Mucosa of descending colon (tissue), 3 donors: ENCODE results near the gene AGAP1. TPM values are rescaled to one million over a fixed set of nuclear protein-coding genes. Genes with fewer than 3 reads are reported as not detected.

ENCODE experiments used
- ATAC-seq: fragments of 200-7000 bp; cut with Tn5 transposase; one replicate; pipeline ENCODE4 v1.9.1; 2020; ENCODE audit warnings: mild to moderate bottlenecking, moderate library complexity
- DNase-seq, 3 donors: peaks; one replicate each; pipeline ENCODE4 v3.0.0-alpha.2; 2020
- H3K36me3 ChIP-seq: fragments of 200-600 bp; one replicate; pipeline ENCODE4 v1.8.0; 2021; ENCODE audit warnings: low read depth, mild to moderate bottlenecking
- H3K4me1 ChIP-seq: fragments of 200-600 bp; one replicate; pipeline ENCODE4 v1.8.0; 2021; ENCODE audit warnings: low read depth, mild to moderate bottlenecking
- H3K4me3 ChIP-seq: fragments of 200-600 bp; one replicate; pipeline ENCODE4 v1.8.0; 2021; ENCODE audit warnings: mild to moderate bottlenecking
- H3K9me3 ChIP-seq: fragments of 200-600 bp; one replicate; pipeline ENCODE4 v1.8.0; 2021; ENCODE audit warnings: mild to moderate bottlenecking
- intact Hi-C, 2 donors: fragments of 100-400 bp; cut with DNase I in 1 of 2; cut with micrococcal nuclease in 1 of 2; formaldehyde crosslinking; loops; one replicate each; pipeline versions ENCODE4 v1.11.0 to v1.11.1; 2022; cut with DNase I, micrococcal nuclease
- total RNA-seq, 3 donors: library from RNA; stranded (reverse); fragmentation: NEBNext Ultra II Directional in 2 of 3; extraction: Animal tissue kit (Norgen Biotek cat#: 25700) in 2 of 3; gene quantifications; one replicate each; pipeline versions ENCODE4 v1.2.1 to v1.2.4, GENCODE V29; 2021 to 2023
- TF ChIP-seq, protein P1 (sequence below): fragments of 200-600 bp; IDR thresholded peaks from one replicate; pipeline ENCODE4 v1.8.0; 2022; ENCODE audit warnings: antibody characterized with exemption, mild to moderate bottlenecking
- donor health status: DM: no; HTN: no; CAD: no; lungs with moderate emphysema.
- donor health status: DM: no; HTN: no; CAD: no.
- donor health status: DM: no; HTN: yes; CAD: no.

Gene AGAP1
- total RNA-seq, 3 donors from 2014 or later, result 68.1 to 112 (median 88.9) TPM

DNA sequence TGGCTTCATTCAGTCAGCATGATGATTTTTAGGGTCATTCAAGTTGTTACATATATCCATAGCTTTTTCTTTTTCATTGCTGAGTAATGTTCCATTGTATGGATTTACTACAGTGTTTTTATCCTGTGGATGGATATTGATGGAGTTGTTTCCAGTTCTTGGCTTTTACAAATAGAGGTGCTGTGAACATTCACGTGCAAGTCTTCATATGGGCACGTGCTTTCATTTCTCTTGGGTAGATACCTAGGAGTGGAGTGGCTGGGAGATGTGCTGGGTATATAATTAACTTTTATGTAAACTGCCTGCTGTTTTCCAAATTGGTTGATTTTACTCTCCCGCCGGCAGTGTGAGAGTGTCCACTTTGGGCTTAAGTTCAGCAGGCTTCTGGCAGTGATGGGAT, 16.5 kb downstream of the AGAP1 start:
- Histone ChIP-seq H3K9me3 (no peaks in the 10 kb centered on the region), H3K4me3 (no peak overlapping the region), H3K4me1 (peaks cover 63% of the 10 kb centered on the region), H3K36me3 (no peaks in the 10 kb centered on the region)
- intact Hi-C loops, result loop anchor here in 1 of 2 donors (10.0 kb wide), 1 partner anchor 564 kb away; no protein-coding TSS in a partner anchor
- ATAC-seq, result peak; percentile 40
- TF ChIP-seq, protein P1, sequence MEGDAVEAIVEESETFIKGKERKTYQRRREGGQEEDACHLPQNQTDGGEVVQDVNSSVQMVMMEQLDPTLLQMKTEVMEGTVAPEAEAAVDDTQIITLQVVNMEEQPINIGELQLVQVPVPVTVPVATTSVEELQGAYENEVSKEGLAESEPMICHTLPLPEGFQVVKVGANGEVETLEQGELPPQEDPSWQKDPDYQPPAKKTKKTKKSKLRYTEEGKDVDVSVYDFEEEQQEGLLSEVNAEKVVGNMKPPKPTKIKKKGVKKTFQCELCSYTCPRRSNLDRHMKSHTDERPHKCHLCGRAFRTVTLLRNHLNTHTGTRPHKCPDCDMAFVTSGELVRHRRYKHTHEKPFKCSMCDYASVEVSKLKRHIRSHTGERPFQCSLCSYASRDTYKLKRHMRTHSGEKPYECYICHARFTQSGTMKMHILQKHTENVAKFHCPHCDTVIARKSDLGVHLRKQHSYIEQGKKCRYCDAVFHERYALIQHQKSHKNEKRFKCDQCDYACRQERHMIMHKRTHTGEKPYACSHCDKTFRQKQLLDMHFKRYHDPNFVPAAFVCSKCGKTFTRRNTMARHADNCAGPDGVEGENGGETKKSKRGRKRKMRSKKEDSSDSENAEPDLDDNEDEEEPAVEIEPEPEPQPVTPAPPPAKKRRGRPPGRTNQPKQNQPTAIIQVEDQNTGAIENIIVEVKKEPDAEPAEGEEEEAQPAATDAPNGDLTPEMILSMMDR, result no peak
- DNase-seq, result peak in 2 of 3 donors; percentile 21 to 67

DNA sequence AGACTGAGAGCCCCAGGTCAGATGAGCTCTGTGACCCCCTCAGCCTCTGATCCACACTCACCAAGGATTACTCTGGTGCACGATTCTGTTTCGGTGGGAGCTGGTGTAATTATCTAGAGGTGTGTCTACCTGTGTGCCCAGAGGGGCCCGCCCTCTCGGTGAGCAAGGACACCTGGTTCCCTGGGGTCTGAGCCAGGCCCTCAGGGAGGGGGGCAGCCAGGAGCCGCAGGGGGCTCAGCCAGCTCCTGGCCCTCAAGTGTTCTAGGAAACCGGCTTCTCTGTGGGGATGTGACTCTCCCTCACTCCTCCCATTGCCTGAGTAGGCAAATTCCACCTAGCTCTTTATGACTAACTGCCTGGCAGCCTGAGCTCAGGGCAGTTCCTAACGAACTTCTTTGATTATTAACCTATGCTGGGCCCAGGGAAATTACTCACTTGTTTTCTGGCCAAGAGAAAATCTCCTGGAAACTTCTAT, 17.4 kb downstream of the AGAP1 start:
- ATAC-seq (peak; percentile 74), DNase-seq (peak; percentile 80 to 86 (median 81))
- Histone ChIP-seq H3K36me3 (no peaks in the 10 kb centered on the region), H3K4me3 (no peak overlapping the region), H3K4me1 (peaks cover 56% of the 10 kb centered on the region), H3K9me3 (no peaks in the 10 kb centered on the region)
- intact Hi-C loops, result loop anchor here in 1 of 2 donors (10.0 kb wide), 1 partner anchor 564 kb away; no protein-coding TSS in a partner anchor
- TF ChIP-seq, protein P1, result no peak

DNA sequence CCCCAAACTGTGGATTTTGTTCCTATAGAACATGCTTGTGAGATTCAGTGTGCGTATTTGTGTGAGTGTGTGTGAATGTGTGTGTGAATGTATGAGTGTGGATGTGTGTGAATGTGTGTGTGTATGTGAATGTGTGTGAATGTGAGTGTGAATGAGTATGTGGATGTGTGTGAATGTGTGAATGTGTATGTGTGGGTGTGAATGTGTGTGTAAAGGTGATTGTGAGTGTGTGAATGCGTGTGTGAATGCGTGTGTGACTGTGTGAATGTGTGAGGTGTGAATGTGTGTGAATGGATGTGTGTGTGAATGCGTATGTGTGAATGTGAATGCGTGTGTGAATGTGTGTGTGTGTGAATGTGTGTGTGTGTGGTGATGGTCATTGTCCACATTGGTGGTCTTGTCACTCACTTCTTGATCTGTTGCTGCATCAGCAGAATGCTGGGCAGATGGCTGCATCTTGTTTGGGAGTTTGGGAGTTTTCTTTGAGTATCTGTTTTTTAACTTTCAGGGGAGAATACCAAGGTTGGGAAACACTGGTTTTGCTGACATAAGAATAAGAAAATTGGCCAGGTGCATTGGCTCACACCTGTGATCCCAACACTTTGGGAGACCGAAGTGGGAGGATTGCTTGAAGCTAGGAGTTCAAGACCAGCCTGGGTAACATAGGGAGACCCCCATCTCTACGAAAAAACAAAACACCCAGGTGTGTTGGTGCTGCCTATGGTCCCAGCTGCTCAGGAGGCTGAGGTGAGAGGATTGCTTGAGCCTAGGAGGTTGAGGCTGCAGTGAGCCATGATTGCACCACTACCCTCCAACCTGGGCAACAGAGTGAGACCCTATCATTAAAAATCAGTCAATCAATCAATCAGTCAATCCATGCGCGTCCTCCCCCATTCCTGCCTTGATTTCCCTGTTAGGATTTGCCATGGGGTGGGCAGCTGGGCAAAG, 18.2 kb downstream of the AGAP1 start:
- intact Hi-C loops, result loop anchor here in 1 of 2 donors (10.0 kb wide), 1 partner anchor 563 kb away; no protein-coding TSS in a partner anchor
- Histone ChIP-seq H3K4me3 (no peak overlapping the region), H3K36me3 (no peaks in the 10 kb centered on the region), H3K9me3 (no peaks in the 10 kb centered on the region), H3K4me1 (peaks cover 49% of the 10 kb centered on the region)
- TF ChIP-seq, protein P1, result no peak
- DNase-seq (peak in 1 of 3 donors; percentile 1), ATAC-seq (no peak)

DNA sequence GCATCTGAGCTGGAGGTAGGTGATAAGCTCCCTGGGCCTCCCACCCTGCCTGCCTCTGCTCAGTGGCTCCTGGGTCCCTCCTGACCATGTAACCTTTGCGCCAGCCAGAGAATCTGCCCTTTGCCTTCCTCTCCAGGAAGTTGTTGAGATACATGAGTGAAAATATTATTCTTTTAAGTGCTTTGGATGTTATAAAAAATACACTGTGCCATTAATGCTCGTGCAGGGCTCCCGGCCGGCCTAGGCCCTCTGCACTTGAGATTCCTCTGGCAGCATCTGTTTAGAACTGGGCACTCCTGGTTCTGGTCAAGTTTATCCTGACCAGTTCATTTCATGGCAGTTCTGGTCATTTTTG, 18.8 kb downstream of the AGAP1 start:
- H3K36me3 ChIP-seq, result no peaks in the 10 kb centered on the region
- intact Hi-C loops, result loop anchor here in 1 of 2 donors (10.0 kb wide), 1 partner anchor 562 kb away; no protein-coding TSS in a partner anchor
- peak; percentile 66 to 73 (median 69) for DNase-seq
- peaks cover 49% of the 10 kb centered on the region for H3K4me1 ChIP-seq
- no peak overlapping the region for H3K4me3 ChIP-seq
- TF ChIP-seq, protein P1, result no peak
- no peaks in the 10 kb centered on the region for H3K9me3 ChIP-seq
- ATAC-seq, result peak; percentile 39

DNA sequence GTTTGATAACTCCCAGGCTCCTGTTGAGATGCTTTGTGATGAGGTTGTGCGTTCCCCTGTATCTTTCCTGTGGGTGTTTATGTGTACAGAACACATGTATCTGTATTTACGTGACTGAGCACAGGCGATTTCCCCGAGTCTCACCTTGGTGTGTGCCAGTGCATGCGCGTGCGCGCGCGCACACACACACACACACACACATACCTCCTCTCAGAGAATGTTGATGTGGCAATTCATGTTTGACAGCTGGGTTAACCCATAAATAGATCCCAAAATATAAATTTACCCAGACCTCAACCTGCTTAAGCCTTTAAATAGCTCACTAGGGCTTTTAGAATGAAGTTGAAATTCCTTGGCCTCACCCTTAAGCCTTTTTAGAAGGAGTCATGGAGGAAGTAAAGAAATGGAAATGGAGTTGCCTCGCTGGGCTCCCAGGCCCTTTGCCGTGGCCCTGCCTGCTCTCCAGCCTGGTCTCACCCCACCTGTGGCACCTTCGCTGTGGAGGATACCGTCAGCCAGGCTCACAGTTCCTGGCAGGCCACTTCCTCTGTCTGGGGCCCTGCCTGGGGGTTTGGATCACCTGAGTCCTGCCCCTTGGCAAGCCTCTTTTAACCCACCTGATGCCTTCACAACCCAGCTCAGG, 20.3 kb downstream of the AGAP1 start:
- intact Hi-C loops, result loop anchor here in 1 of 2 donors (10.0 kb wide), 1 partner anchor 561 kb away; no protein-coding TSS in a partner anchor
- no peak overlapping the region for H3K4me3 ChIP-seq
- H3K4me1 ChIP-seq, result peaks cover 44% of the 10 kb centered on the region
- TF ChIP-seq, protein P1, result no peak
- H3K9me3 ChIP-seq, result no peaks in the 10 kb centered on the region
- ATAC-seq (no peak), DNase-seq (peak in 2 of 3 donors; percentile 11 to 20)
- H3K36me3 ChIP-seq, result no peaks in the 10 kb centered on the region
